Peyer's patch (tissue), 4 donors: Measurements from ENCODE around the gene CHRNG.

Source experiments
- POLR2A ChIP-seq, 2 donors: fragments of 450-650 bp; IDR thresholded peaks; one replicate each; pipeline ENCODE4 v1.5.1; 2017; ENCODE audit warnings: antibody characterized with exemption in 2 of 2, mild to moderate bottlenecking in 2 of 2, moderate library complexity in 2 of 2
- TF ChIP-seq, protein P1 (sequence below), 6 experiments: fragments of 450-650 bp in 4 of 6; fragments of 200-600 bp in 2 of 6; sonication (generic) in 1 of 6; IDR thresholded peaks; one replicate each; pipeline ENCODE4 v1.5.1; 2017 to 2019; ENCODE audit warnings: antibody characterized with exemption in 6 of 6, mild to moderate bottlenecking in 3 of 6, moderate library complexity in 1 of 6

DNA sequence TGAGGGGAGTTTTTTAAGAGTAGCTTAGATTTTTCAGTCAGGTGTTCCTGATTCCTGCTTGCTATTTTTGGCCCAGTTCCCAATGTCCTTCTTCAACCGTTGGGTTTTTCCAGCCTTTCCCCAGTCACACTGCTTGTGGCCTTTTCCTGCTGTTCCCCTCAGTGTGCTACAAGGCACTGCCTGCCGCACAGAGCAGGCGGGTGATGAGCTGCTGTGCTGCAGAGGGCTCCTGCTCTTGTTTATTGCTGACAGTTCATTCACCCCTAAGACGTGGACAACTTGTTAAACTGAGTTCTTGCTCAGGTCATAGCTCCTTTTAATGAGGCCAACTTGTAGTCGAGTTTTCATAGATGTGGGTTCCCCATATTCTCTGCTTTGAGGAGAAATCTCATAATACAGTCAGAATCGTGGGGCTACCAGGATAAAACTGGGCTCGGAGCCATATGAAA lies 31.6 kb downstream of the CHRNG start:
- TF ChIP-seq, protein P1, sequence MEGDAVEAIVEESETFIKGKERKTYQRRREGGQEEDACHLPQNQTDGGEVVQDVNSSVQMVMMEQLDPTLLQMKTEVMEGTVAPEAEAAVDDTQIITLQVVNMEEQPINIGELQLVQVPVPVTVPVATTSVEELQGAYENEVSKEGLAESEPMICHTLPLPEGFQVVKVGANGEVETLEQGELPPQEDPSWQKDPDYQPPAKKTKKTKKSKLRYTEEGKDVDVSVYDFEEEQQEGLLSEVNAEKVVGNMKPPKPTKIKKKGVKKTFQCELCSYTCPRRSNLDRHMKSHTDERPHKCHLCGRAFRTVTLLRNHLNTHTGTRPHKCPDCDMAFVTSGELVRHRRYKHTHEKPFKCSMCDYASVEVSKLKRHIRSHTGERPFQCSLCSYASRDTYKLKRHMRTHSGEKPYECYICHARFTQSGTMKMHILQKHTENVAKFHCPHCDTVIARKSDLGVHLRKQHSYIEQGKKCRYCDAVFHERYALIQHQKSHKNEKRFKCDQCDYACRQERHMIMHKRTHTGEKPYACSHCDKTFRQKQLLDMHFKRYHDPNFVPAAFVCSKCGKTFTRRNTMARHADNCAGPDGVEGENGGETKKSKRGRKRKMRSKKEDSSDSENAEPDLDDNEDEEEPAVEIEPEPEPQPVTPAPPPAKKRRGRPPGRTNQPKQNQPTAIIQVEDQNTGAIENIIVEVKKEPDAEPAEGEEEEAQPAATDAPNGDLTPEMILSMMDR (IDR thresholded peaks at IDR 0.05): no peak
- no peak for TF ChIP-seq POLR2A (IDR thresholded peaks at IDR 0.05)
